ENCODE results near the gene XIST.
"Not testable (repeated sequence)": the region's sequence is repeated elsewhere in the genome, so short reads cannot be mapped to it uniquely, and the experiment has no call there.

Gene XIST

GRCh38 chrX:73852467-73852866, at the start of gene XIST:
Gene XIST (minus strand): TSS chrX:73852714.
- DNase-seq = no peak

- not testable (repeated sequence) for DNase-seq
Measured at GRCh38 chrX:73898315-73898714, 45.8 kb upstream of the XIST start.

GRCh38 chrX:73892515-73893090, 40.1 kb upstream of the XIST start:
- not testable (repeated sequence) for DNase-seq

- not testable (repeated sequence) for DNase-seq
Measured at GRCh38 chrX:73882260-73882659, 29.7 kb upstream of the XIST start.

GRCh38 chrX:73877687-73878086, 25.2 kb upstream of the XIST start:
- DNase-seq = no peak

GRCh38 chrX:73876911-73877310, 24.4 kb upstream of the XIST start:
- no peak for DNase-seq

- no peak for DNase-seq
Measured at GRCh38 chrX:73868916-73869315, 16.4 kb upstream of the XIST start.

GRCh38 chrX:73867144-73867543, 14.6 kb upstream of the XIST start:
- DNase-seq = no peak

GRCh38 chrX:73863852-73864251, 11.3 kb upstream of the XIST start:
- no peak for DNase-seq

- DNase-seq = no peak
Measured at GRCh38 chrX:73863268-73863667, 10.8 kb upstream of the XIST start.

- no peak for DNase-seq
Measured at GRCh38 chrX:73859622-73860021, 7.1 kb upstream of the XIST start.

GRCh38 chrX:73855546-73855945, 3.0 kb upstream of the XIST start:
- peak; percentile 58 for DNase-seq

GRCh38 chrX:73852022-73852421, 492 bp downstream of the XIST start:
- DNase-seq = no peak

- DNase-seq = no peak
Measured at GRCh38 chrX:73851014-73852009, 1.2 kb downstream of the XIST start.

- DNase-seq = no peak
Measured at GRCh38 chrX:73850124-73851013, 2.1 kb downstream of the XIST start.

GRCh38 chrX:73849073-73849472, 3.4 kb downstream of the XIST start:
- DNase-seq = no peak

- DNase-seq = no peak
Measured at GRCh38 chrX:73847991-73848390, 4.5 kb downstream of the XIST start.

- no peak for DNase-seq
Measured at GRCh38 chrX:73847100-73847499, 5.4 kb downstream of the XIST start.

- DNase-seq = no peak
Measured at GRCh38 chrX:73842541-73843234, 9.8 kb downstream of the XIST start.

GRCh38 chrX:73841337-73841736, 11.2 kb downstream of the XIST start:
- no peak for DNase-seq

GRCh38 chrX:73840120-73840924, 12.2 kb downstream of the XIST start:
- no peak for DNase-seq

GRCh38 chrX:73839152-73839551, 13.4 kb downstream of the XIST start:
- no peak for DNase-seq
